Measurements from ENCODE around the gene CCDC160.

Gene CCDC160

GRCh38 chrX:134236626-134237614 lies at the start of gene CCDC160:
Gene CCDC160, plus strand, starts transcription at chrX:134237182. Its CDS starts 7,619 bp downstream, at chrX:134244801.
- no peak for TF ChIP-seq CTCF (IDR thresholded peaks at IDR 0.05)

DNA sequence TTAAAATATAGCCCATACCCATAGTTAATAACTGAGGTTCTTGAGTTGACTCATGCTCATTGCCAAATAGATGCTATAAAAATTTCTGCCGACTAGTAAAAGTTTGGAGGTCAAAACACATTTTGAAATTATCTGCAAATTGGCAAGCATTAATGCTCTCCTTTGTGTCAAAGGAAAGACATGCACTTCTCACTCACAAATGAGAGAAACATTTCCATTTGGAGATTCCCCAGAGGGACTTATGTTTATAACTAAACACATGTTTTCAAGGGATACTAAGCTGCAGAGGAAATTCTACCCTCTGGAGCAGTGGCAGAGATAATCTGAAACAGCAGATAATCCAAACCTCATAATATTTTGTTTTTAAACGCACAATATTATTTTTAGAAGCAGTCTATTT lies 45.7 kb upstream of the CCDC160 start:
- no peak for TF ChIP-seq CTCF (IDR thresholded peaks at IDR 0.05)

GRCh38 chrX:134194915-134195314 lies 42.1 kb upstream of the CCDC160 start:
- no peak for TF ChIP-seq CTCF (IDR thresholded peaks at IDR 0.05)

GRCh38 chrX:134202561-134202960 lies 34.4 kb upstream of the CCDC160 start:
- TF ChIP-seq CTCF (IDR thresholded peaks at IDR 0.05), result no peak

DNA sequence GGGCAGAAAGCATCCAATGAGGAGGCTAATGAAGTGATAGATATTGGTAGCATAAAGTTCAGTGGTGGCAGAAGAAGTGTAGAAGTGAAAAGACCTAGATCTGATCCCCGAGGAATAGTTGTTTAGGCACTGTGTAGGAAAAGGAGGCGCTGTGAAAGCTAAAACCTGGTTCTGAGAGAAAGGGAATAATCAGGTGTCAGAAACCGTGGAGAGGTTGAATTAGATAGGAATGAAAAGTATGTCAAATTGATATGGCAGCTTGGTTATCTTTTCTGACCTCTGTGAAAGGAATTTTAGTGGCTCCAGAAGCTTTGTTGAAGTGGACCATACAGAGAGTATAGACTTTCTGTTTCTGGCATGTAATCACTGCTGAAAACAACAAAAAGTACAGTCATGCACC lies 30.8 kb upstream of the CCDC160 start:
- TF ChIP-seq CTCF (IDR thresholded peaks at IDR 0.05), result no peak

- no peak for TF ChIP-seq CTCF (IDR thresholded peaks at IDR 0.05)
Measured at GRCh38 chrX:134210465-134210864, 26.5 kb upstream of the CCDC160 start.

- no peak for TF ChIP-seq CTCF (IDR thresholded peaks at IDR 0.05)
Measured at GRCh38 chrX:134235236-134235635, 1.7 kb upstream of the CCDC160 start.
